AG08395 (cell line): ENCODE measurements around the gene C4BPA.
A peak's percentile ranks its signal among the peaks of the same experiment; 100 is the strongest.

Experiments
- DNase-seq: peaks from one replicate; pipeline ENCODE4 v3.0.0; 2012; ENCODE audit warnings: mixed read lengths, low spot score

C4BPA gene

DNA sequence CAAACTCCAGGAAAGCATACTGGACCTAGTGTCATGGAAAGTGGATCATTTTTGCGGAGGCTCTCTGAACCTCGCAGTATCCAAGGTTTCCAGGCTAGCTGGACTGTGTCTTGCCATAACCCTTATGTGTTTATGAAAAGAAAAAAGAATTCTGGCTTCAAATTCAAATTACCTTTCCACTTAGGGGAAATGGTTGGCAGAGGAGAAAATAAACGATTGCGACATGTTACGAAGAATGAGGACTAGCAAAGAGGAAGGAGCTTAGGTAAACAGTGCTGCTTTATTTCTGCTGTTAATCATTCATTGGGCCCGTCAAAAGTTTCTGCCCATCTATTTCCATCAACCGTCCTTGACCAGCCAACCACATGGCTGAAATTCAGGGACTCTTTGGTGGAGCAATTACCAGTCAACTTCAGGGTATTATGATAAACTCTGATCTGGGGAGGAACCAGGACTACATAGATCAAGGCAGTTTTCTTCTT is at the start of gene C4BPA:
Gene C4BPA (plus strand): TSS at position 342 of the 482 bp plus-strand sequence. CDS start 8,793 bp downstream, outside the sequence.
- DNase-seq = no peak

DNA sequence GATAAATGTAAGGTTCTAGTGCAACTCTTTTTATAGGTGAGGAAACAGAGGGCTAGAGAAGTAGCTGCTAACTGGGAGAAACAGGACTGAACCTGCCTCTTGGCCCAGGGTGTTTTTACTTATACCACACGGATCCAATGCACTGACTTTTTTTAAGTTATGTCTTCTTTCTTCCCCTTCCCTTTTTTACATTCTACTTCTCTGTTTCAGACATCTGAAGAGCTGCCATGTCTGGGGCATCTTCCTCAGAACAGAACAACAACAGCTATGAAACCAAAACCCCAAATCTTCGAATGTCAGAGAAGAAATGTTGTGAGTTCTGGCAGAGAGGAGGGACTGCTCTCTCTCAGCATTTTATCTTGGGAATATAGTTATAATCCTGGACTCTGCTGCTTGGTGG is 49.5 kb upstream of the C4BPA start:
- no peak for DNase-seq

DNA sequence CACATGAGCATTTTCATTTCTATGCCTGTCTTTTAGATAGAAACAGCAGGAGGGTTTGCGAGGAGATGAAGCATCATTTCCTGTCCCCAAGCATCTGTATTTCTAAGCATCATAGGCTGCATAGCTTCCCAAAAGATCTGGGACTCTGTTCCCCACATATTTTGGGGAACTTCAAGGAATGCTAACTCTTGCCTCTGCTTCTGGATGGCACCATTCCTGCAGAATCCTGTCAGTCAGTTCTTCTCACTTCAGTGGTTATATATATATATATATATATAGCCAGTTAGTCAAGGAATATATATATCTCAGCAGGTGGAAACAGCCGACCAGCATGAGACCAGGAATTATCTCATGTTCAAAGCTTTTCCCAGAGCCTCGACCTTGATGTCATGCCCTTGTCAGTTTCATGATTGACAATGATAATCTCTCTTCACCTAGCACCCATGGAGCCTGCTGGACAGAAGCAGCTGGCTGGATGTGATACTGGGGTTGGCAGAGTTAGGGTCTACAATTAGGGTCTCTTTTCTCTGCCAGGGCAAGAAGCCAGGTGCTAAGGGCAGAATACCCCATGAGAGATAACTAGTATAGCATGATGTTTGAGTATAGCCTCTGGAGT is 48.5 kb upstream of the C4BPA start:
- DNase-seq = no peak

DNA sequence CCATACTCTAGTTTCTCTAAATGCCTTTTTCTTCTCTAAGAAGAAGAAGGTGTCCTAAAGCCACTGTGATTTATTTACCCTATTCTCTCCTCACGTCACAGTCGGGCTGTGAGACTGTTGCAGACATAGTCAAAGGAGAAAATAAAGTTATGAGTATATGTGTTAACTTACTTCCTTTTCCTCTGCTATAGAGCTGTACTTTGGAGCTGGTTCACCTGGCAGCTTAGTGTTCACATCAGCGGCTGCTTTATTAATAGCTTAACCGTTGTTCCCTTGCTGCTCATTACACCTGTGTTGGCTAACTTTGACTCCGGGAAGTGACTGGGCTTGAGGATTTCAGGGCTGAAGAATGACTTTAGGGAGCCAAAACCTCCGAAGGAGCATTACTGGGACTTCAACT is 47.4 kb upstream of the C4BPA start:
- no peak for DNase-seq

DNA sequence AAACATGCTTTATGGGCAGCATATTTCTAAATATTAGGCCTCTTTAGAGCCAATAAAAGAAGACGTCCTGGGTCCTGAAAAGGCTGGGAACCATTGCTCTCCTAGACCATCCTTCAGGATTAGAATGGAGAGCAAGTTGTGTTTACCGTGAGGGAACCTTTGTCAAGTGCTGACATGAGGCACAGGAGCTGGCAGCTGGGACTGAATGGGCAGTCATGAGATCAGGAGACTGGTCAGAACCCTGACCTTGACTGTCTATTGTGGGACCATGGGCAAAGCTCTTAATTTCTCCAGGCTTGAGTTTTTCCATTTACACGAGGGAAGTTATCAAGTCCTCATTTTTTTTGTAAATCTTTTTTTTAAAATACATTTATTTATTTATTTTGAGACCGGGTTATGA is 45.8 kb upstream of the C4BPA start:
- no peak for DNase-seq

DNA sequence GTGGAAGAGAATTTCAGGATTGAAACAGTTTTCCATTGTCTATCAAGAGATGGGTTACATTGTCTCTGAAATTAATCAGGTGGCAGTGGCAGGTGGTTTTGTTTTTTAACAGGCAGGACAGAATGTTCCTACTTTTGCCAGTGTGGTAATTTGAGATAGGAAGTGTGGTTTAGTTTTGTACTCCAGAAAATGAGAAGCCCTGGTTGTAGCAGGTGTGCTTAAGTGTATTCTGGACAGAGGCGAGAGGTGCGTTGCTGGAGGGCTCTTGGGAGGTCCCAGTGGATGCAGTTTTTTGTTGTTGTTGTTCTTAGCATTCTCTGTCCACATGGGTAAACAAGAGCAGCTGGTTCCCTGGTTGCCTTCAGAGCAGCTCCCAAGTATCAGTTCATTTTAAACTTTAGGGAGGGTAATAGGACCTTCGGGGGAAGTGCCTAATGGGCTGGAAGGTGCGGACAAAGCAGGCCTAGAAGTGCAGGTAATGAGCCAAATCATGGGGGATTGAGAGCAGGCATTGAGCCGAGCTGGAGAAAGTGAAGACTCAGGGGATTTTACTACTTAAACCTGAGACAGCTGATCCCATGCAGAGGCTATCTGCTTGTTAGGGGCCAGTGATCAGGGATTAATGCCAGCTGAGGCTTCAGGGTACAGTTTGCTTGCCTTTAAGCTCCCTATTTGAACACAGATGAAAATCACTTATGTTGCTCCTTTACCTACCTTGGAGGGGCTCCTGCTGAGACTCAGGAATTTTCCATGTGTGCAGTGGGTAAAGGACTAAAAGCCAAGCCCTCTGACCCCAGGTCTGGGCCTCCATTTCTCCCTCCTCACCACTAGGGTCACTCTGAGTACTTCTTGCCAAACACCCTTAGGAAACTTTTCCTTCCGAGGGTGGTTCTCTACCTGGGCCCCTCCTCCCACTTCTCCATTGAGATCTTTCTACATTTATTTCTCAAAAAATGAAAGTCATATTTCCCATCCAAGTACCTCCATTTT is 44.9 kb upstream of the C4BPA start:
- no peak for DNase-seq

DNA sequence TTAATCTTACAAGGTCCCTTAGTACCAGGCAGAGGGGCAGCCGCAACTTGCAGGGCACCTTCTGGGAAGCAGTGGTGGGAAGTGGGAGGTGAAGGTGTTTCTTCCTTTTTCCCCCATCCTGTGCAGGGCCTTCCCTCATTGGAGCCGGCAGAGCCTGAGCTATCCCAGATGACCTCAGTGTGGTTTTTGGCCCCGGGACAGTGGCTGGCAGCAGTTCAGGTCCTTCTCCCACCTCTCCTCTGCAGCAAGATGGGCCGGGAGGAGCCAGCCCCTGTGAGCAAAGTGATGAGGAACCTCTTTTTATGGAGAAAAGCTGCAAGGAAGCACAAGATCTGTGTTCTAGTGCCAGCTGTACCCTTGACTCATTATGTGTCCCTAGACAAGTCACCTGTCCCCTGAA is 44.2 kb upstream of the C4BPA start:
- DNase-seq = no peak

DNA sequence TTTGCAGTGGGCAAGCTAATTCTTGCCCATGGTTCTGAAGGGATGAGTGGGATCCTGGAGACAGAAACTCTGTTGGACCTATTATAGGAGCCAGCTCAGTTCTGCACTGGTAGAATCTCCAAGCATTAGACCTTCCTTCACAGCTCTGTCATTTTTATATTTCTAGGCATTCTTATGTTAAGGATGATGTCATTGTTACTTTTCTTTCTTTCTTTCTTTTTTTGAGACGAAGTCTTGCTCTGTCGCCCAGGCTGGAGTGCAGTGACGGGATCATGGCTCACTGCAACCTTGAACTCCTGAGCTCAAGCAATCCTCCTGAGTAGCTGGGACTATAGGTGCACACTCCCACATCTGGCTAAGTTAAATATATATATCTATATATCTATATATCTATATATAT is 43.4 kb upstream of the C4BPA start:
- DNase-seq = no peak

DNA sequence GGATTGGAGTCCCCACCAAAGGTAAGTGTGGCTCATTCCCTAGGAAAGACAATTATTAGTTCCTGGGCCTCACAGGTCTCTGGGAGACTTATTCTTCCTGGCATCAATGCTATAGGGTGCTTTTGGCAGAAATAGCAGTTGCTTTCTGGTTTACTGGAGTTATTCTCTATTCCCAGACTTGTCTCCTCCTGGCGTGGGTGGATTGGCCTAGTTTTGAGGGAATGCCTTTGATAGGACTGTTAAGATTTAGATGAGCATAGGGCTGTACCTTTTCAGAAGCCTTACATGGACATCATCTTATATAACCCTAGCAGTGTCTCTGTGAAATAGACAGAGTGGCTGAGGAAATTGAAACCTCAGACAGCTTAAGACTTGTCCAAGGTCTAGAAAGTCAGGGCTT is 42.0 kb upstream of the C4BPA start:
- DNase-seq = no peak

DNA sequence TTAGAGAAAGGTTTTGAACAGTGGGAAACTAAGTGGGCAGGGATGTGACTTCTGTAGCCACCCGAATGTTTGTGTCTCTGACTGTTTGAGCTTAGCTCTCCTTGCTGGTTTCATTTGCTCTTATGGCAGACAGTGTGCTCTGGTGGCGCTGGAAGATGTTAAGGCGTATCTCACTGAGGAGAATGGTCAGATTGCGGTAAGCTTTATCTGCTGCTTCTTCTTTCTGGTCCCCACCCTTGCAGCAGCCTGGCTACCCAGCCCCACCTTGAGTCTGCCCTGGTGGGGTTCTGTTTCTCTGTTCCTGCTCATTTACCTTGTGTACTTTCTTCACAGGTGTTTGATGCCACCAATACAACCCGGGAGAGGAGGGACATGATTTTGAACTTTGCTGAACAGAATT is 41.0 kb upstream of the C4BPA start:
- DNase-seq = no peak

DNA sequence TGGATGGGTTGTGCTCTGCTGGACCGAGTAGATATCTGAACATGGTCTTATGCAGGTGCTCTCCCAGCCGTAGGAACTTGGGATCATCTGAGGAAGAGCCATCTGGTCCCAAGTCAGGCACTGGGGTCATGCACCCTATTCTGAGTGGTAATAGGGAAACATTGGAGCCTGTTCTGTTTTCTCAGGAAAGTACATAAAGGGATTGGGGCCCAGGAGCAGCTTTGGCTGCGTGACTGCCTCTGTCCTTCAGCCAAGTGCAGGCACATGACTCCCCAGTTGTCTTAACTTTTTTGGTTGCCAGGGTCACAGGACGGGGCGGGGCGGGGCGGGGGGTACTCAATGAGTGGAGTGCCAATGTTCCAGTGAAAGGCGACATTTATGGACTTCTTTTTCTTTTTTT is 39.5 kb upstream of the C4BPA start:
- no peak for DNase-seq

DNA sequence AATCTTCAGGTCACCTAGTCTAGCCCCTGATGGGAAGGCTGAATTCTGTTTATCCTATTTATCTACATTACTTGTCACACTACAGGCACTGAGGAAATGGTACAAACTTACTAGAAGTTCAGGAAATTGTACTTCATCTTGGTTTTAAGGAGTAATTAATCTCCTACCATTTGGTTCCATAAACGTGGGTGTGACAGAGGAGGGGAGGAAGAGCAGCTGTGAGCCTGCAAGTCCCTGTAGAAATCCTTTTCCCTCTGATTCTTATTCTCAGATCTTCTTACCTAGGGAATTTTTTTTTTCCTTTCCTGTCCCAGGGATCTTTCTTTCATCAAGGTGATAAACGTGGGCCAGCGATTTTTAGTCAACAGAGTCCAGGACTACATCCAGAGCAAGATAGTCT is 36.8 kb upstream of the C4BPA start:
- DNase-seq = no peak

DNA sequence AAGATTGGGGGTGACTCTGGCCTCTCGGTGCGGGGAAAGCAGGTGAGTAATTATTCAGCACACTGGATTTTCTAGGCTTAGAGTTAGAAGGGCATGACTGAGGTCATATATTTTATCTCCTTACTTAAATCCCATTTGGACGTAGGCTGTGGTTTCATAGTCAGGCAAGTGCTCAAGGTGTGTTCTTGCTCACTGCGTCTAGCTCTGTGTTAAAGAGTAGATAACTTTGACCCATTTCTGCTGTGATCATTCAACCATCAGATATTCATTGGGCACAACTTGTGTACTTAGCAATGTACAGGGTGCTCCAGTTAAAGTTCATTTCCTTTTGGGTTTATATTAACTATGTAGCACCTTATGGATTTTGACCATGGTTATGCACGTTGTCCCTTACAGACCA is 36.4 kb upstream of the C4BPA start:
- no peak for DNase-seq

DNA sequence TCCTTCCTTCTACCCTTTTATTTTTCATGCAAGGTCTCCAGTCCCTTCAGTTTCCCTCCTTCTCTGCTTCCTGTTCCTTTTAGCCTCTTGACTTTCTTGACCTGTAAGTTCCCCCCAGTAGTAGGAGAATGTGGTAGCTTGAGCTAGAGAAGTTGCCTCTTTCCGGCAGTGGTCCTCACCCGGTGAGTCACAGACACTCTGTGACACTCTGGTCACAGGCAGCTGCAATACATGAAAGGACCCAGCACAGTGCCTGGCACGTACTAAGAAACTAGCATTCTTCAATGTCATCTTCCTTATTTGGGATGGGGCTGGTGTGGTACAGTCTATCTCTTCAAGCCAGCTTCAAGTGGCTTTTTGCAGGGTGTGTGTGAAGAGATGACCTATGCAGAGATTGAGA is 35.0 kb upstream of the C4BPA start:
- no peak for DNase-seq

DNA sequence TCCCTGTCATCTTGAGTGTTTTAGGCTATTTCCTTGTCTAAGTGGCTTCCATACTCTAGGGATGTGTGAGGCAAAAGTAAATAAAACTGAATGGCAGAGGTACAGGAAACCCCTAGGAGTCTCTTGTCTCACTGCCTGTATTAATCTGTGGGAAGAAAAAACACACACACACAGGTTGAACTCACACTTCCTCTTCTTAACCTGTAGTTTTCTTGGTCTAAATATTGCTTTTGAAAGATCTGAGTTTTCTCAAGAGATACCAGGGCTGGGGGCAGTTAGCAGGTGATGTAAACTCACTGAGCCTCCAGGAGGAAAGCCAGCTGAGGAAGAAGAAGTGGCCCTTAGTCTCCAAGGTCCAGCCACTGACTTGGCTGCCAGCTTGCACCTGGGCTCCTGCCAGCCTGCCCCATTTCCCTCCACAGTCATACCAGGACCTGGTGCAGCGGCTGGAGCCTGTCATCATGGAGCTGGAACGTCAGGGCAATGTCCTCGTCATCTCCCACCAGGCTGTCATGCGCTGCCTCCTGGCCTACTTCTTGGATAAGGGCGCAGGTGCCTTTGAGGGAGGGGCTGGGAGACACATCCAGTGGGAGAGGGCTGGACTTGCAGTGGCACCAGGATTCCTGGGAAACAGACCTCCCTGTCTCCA is 34.1 kb upstream of the C4BPA start:
- no peak for DNase-seq

DNA sequence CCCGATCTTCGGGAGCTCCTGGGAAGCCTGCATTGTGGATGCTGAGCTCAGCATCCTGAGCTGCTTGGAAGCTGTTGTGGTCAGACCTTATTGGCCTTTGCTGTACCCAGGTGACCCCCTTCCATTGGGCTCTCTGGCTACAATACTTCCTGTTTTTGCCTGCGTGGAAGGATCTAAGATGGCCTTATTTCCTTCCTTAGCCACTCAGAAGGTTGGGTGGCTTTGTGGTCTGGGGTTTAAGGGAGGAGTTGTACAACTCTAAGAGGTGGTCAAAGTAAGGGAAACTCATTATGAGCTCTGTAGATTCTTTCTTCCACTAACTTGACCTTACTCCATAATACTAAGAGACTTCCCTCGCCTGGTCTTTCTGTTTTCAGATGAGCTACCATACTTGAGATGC is 33.2 kb upstream of the C4BPA start:
- no peak for DNase-seq

DNA sequence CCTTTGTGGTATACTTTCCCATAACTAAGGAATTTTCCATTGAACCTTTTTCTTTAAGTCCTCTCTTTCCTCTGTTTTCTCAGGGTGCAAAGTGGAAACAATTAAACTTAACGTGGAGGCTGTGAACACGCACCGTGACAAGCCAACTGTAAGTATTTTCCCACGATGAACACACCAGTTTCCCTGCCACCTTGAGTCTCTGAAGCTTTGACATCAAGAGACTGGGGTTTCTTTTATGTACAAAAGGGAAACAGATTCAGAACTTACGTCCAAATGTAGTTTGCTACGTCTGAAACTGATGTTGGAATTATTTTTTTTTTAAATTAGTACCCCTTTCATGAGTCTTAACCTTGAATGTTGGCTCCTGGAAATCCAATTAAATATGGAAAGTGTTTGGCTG is 32.6 kb upstream of the C4BPA start:
- DNase-seq = no peak

DNA sequence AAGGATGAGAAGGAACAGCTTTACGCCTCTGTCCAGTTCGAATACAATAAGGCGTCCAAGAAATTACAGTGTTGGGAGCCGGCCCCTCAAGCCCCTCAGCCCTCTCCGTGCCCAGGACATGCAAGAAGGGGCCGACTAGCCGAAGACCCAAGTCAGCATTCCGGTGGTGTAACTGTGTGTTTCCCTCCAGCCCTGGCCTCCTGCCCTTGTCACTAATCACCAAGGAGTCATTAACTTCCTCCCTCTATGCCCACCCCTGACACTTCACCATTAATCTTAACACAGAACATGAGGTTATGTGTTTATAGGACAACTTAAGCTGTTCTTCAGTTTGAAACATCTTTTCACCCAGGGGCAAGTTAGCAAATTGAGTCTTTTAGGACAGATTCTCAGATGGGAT is 31.8 kb upstream of the C4BPA start:
- no peak for DNase-seq

DNA sequence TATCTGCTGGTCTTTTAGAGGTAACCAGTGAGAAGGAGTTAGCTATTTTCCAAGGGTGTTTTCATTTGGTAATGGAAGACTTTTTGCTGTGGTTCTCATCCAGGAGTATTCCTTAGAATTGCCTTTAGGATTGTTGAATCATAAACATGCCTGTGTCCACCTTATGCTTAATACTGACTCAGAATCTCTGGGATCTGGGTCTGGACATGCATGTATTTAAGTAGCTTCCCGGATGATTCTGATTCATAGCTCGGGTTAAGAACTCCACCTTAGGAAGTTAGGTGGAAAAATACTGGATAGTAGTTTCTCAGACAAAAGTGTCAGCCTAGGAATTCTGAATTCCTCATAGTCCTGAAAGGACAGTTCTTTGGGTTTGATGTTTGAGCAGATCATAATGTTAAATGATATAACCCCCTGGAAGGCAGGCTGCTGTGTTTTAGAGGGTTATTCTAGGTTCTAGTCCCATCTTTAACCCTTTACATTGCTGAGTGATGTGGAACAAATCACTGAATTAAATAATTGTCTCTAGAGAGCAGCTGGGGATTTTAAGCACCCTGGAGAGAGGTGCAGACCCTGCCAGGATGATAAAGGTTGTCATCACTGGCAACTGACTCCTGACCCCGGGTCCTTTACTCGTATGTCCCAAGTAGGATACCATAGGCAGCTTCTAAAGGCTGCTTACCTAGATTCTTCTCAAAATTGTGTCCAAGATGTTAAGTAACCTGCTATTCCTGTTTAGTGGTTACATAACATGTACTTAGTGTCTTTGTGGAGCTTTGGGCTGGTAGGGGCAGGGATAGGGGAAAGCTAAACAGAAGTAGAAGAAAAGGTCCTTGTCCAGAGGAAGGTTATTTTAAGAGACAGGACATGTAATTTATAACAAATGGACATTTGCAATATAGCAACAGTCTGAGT is 29.9 kb upstream of the C4BPA start:
- no peak for DNase-seq

DNA sequence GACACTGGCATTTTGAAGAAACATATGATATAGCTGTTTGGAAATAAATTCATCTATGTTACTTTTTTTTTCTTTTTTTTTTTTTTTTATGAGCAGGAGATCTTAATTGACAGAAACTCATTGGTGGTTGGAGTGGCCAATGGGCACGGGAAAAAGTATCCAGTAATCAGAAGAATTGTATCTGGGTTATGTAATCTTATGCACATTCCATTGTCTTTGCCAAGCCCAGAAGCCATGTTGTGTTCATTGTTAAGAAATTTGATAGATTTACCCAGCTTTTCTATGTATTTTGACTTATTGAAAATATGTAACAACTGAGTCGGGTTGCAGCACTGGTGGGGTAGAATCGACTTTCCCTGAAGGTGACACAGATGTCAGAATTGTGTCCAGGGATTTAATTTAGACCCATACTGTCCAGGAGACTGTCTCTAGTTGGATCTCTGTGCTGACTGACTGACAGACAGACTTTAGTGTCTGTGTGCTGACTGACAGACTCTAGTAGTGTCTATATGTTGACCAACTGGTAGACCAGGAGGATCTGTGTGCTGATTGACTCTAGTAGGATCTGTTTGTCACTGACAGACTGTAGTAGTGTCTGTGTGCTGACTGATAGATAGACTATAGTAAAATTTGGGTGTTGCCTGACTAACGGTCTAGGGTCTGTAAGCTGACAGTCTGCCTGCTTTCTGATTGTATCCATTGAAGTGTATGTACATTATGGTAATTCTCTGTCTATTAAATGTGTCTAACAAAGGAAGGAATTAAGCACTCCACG is 27.7 kb upstream of the C4BPA start:
- peak; percentile 32 for DNase-seq

DNA sequence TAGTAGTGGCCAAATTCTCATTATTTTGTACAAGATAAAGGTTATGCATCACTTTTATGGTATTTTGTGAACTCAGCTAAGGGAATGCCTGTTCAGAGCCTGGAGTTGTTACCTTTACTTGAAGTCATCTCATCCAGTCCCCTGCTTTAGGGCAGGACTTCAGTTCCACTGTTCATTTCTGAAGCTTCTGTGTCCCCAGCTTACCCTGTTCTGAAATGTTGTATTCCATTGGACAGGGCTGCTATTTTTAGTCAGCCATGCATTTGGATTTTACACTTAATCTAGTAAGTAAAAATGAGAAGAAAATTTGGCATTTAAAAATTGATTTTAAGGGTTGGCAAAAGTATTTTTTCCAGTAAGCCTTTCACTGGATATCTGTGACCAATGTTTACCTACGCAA is 27.0 kb upstream of the C4BPA start:
- DNase-seq = no peak
